Stimulated activated CD4-positive, alpha-beta T cell treated with anti-CD3 and anti-CD28 coated beads, Interleukin-2, amount 100 ng/mL, for 48 hours (primary cell): ENCODE data around the gene IGLON5.

Experiments
- DNase-seq, 2 donors: peaks; one replicate each; pipeline ENCODE4 v3.0.0-alpha.2; 2020

IGLON5 gene

GRCh38 chr19:51318687-51319648, 7.5 kb downstream of the IGLON5 start:
- no peak for DNase-seq

GRCh38 chr19:51319649-51320279, 8.3 kb downstream of the IGLON5 start:
- no peak for DNase-seq

DNA sequence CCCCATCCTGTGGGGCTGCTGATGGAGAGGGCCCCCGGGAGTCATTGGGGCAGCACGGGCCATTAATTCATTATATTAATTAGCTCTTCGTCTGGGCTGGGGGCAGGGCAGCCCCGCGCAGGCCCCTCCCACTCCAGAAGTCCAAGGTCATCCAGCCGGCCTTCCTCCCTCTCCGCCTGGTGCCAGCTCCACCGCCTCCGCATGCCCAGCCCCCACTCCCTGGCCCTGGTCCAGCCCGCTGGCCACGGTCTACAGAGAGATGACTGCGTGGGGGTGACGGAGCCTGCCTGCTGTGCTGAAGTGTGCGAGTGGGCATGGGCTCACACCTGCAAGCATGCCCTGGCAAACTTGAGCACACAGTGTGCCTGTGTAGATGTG, 8.8 kb downstream of the IGLON5 start:
- DNase-seq, result no peak

GRCh38 chr19:51321799-51322198, 10.4 kb downstream of the IGLON5 start:
- DNase-seq, result no peak

DNA sequence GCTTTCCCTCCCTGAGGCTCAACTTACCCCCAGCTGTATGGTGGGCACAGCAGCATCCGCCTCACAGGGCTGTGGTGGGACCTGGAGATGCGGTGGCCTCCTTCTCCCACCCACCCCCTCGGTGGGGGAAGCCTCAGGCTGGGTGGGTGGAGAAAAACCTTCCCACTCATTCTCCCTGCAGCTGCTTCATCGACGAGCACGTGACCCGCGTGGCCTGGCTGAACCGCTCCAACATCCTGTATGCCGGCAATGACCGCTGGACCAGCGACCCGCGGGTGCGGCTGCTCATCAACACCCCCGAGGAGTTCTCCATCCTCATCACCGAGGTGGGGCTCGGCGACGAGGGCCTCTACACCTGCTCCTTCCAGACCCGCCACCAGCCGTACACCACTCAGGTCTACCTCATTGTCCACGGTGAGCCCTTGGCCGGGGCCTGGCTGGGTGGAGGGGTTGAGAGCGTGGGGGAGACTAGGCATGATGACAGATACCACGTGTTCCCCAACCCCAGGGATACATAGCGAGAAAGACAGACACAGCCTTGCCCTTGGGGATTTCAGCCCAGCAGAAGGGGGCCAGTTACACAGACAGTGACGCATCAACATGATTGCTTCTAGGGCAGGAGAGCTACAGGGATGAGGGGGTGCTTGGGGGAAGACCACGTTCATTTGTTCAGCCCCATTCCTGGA, 12.2 kb downstream of the IGLON5 start:
- no peak for DNase-seq

GRCh38 chr19:51324167-51324481, 12.7 kb downstream of the IGLON5 start:
- DNase-seq, result no peak

GRCh38 chr19:51325161-51325976, 13.9 kb downstream of the IGLON5 start:
- DNase-seq, result no peak

GRCh38 chr19:51326216-51327065, 15.0 kb downstream of the IGLON5 start:
- DNase-seq, result no peak

- peak; percentile 47 to 66 for DNase-seq
These were observed 15.9 kb downstream of the IGLON5 start for GRCh38 chr19:51327066-51328001.

DNA sequence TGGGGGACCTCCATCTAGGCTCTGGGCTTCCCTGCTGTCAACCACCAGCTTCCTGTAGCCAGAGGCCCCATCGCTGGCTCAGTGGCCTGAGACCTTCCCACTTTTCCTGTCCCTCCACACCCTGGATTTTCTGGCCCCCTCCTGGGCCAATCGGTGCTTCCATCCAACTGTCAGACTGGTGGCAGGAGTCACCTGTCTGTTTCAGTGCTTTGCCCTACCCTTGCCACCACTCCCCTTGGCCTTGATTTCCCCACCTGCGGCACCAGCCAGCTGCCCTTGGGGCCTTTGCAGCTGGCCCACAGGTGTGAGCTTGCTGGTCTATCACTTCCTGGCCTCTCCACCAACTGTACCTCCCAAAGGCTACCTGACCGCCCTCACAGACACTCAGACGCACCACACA, 18.0 kb downstream of the IGLON5 start:
- DNase-seq, result no peak

DNA sequence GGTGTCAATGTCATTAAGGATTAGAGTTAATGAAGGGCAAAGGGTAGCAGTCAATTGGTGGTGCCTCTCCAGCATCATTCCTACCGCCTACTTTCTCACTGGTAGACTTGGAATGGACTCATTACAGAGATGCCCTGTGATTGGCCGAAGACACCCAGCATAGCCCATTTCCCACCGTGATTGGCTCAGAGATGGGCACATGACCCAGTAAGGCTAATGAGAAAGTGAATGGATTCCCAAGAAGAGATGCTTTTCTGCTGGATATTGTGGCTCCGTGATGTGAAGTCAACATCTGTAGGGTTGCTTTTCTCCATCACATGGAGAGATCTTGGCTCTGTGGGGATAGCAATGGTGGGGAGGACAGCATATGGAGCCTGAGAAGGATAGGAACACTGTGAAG, 18.9 kb downstream of the IGLON5 start:
- no peak for DNase-seq

GRCh38 chr19:51331193-51331592, 19.7 kb downstream of the IGLON5 start:
- no peak for DNase-seq

DNA sequence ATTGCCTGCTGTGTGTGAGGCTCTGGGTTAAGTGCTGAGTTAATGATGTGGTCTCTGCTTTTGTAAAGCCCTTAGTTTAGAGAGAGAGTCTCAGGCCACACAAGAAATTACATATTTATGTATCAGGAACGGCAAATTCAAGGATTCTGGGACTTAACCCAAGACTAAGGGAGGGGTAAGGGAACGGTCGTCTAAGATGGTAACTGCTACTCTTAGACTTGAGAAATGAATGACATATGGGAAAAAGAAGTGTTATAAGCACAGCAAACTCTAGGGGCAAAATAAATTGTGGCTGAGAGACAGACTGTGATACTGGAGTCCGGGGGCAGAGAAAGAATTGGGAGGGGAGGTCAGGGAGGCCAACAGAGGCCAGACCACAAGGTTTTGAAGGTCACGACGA, 20.3 kb downstream of the IGLON5 start:
- DNase-seq, result no peak

DNA sequence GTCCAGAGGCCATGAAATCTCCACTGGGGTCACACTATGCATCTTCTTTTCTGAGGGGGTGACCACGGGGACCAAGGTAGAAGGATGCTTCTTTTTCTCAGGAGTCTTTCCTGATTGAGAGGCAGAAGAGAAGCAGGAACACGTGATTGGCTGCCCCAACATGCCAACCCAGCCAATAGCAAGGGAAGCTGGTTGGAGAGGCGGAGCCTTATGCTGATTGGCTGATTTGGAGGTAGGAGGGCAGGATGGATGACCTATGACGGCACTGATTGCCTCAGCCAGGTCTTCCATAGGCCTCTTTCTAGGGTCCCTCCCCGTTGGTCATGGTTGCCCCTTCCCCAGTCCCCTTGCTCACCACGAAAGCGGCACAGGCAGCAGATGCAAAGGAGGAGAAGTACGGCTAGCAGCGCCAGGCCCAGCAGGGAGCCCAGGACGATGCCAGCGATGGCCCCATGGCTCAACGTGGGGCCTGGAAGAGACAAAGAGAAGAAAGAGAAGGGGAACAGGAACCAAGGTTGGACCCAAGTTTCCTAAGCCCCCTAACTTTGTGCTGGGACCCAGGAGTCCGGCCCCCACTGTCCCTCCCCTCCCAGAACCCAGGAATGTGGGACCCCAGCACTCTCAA, 22.5 kb downstream of the IGLON5 start:
- DNase-seq, result no peak

GRCh38 chr19:51337141-51337860, 25.9 kb downstream of the IGLON5 start:
- no peak for DNase-seq

- DNase-seq, result no peak
These were observed 26.6 kb downstream of the IGLON5 start for GRCh38 chr19:51337861-51338562.

DNA sequence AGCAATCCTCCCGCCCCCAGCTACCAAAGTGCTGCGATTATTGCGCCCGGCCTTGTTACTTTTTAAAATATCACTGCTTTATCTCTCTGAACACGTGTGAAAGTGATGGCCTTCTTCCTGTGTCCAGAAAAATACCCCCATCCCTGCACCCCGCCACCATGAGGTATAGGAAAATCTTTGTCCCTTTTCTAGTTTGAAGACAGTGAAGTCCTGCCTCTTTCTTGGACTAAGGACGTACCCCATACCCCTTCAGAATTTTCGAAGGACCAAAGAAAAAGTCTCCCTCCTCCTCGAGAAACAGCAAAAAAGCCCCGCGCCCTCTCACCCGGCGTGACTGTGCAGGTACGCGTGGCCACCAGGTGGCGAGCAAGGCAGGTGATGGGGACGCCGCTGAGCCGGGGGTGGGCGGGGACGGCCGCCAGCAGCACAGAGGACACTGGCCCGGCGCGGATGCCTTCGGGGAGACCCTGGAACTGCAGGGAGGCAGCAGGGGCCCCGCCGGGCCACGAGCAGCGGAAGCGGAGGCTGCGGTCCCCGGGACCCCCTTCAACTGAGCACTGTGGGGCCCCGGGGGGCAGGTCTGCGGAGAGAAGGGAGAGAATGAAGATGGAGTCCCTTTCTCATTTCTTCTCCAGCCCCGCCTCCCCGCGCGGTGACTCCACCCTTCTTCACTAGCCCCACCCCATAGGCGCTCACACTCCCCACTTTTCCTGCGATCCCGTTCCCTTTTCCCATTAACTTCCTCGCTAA, 27.3 kb downstream of the IGLON5 start:
- peak; percentile 87 to 88 for DNase-seq

DNA sequence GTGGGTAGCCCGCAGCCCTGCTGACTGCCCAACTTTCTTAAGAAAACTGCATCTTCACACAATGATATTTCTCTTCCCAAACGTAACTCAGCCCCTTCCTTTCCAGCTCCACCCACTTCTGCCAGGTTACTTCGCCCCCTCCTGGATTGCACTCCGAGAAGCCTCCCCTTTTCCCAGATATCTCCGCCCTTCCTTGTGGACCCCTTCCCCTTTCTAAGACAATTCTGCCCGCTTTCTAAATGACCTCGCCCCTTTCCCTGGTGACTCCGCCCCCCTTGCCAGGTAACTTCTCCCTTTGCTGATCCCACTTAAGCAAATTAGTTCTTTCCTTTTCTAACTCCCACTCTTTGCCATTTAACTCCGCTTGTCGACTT, 27.9 kb downstream of the IGLON5 start:
- peak; percentile 27 to 36 for DNase-seq
